Measurements from ENCODE around the gene ELMO3.

The ELMO3 gene

GRCh38 chr16:67216612-67217490 is 17.9 kb downstream of the ELMO3 start:
- no peak for DNase-seq (ENCODE audit: low read depth)
- Histone ChIP-seq H3K9me3 (ENCODE audit: control insufficient read depth, low read length) (no peaks in the 10 kb centered on the region), H3K27me3 (replicated peaks; ENCODE audit: control insufficient read depth, insufficient read depth, low read length) (no peaks in the 10 kb centered on the region), H3K9ac (ENCODE audit: low read length) (peak overlapping the region; percentile 37), H3K36me3 (ENCODE audit: control insufficient read depth, insufficient read depth, low read length, severe bottlenecking) (no peaks in the 10 kb centered on the region), H3K4me3 (ENCODE audit: low read length) (no peak overlapping the region), H3K4me1 (ENCODE audit: control insufficient read depth, insufficient read depth, low read length) (peaks cover 10% of the 10 kb centered on the region)

GRCh38 chr16:67223992-67224391 is 25.1 kb downstream of the ELMO3 start:
- peaks cover 10% of the 10 kb centered on the region for H3K36me3 ChIP-seq (ENCODE audit: control insufficient read depth, insufficient read depth, low read length, severe bottlenecking)
- no peak for DNase-seq (ENCODE audit: low read depth)
- H3K9ac ChIP-seq (ENCODE audit: low read length): no peak overlapping the region
- H3K4me3 ChIP-seq (ENCODE audit: low read length): no peak overlapping the region
- H3K4me1 ChIP-seq (ENCODE audit: control insufficient read depth, insufficient read depth, low read length): peaks cover 16% of the 10 kb centered on the region
- no peaks in the 10 kb centered on the region for H3K27me3 ChIP-seq (replicated peaks; ENCODE audit: control insufficient read depth, insufficient read depth, low read length)
- no peaks in the 10 kb centered on the region for H3K9me3 ChIP-seq (ENCODE audit: control insufficient read depth, low read length)

- DNase-seq (ENCODE audit: low read depth): no peak
- H3K36me3 ChIP-seq (ENCODE audit: control insufficient read depth, insufficient read depth, low read length, severe bottlenecking): peaks cover 34% of the 10 kb centered on the region
- H3K27me3 ChIP-seq (replicated peaks; ENCODE audit: control insufficient read depth, insufficient read depth, low read length): no peaks in the 10 kb centered on the region
- H3K4me3 ChIP-seq (ENCODE audit: low read length): peak overlapping the region; percentile 97
- H3K9me3 ChIP-seq (ENCODE audit: control insufficient read depth, low read length): no peaks in the 10 kb centered on the region
- peaks cover 16% of the 10 kb centered on the region for H3K4me1 ChIP-seq (ENCODE audit: control insufficient read depth, insufficient read depth, low read length)
- peak overlapping the region; percentile 96 for H3K9ac ChIP-seq (ENCODE audit: low read length)
These were observed 27.4 kb downstream of the ELMO3 start for GRCh38 chr16:67226295-67226803.

- DNase-seq (ENCODE audit: low read depth): peak; percentile 99
- Histone ChIP-seq H3K4me3 (ENCODE audit: low read length) (peak within 1 kb of the TSS; percentile 97), H3K27me3 (replicated peaks; ENCODE audit: control insufficient read depth, insufficient read depth, low read length) (no peaks in the 10 kb centered on the region), H3K36me3 (ENCODE audit: control insufficient read depth, insufficient read depth, low read length, severe bottlenecking) (peaks cover 40% of the 10 kb centered on the region), H3K9ac (ENCODE audit: low read length) (peak within 1 kb of the TSS; percentile 96), H3K4me1 (ENCODE audit: control insufficient read depth, insufficient read depth, low read length) (peaks cover 16% of the 10 kb centered on the region), H3K9me3 (ENCODE audit: control insufficient read depth, low read length) (no peaks in the 10 kb centered on the region)
These were observed 28.1 kb downstream of the ELMO3 start, which contains the start of gene TMEM208 for GRCh38 chr16:67226804-67227566. TMEM208 (plus strand) TSS chr16:67227130; CDS start chr16:67227219, 89 bp downstream.

- H3K9me3 ChIP-seq (ENCODE audit: control insufficient read depth, low read length): no peaks in the 10 kb centered on the region
- H3K4me1 ChIP-seq (ENCODE audit: control insufficient read depth, insufficient read depth, low read length): peaks cover 16% of the 10 kb centered on the region
- no peaks in the 10 kb centered on the region for H3K27me3 ChIP-seq (replicated peaks; ENCODE audit: control insufficient read depth, insufficient read depth, low read length)
- no peak for DNase-seq (ENCODE audit: low read depth)
- H3K9ac ChIP-seq (ENCODE audit: low read length): peak overlapping the region; percentile 96
- H3K4me3 ChIP-seq (ENCODE audit: low read length): peak overlapping the region; percentile 97
- peaks cover 41% of the 10 kb centered on the region for H3K36me3 ChIP-seq (ENCODE audit: control insufficient read depth, insufficient read depth, low read length, severe bottlenecking)
These were observed 28.6 kb downstream of the ELMO3 start for GRCh38 chr16:67227567-67227921.

GRCh38 chr16:67228034-67228785 is 29.3 kb downstream of the ELMO3 start:
- DNase-seq (ENCODE audit: low read depth): no peak

GRCh38 chr16:67228905-67229304 is 30.0 kb downstream of the ELMO3 start:
- peaks cover 47% of the 10 kb centered on the region for H3K36me3 ChIP-seq (ENCODE audit: control insufficient read depth, insufficient read depth, low read length, severe bottlenecking)
- H3K9ac ChIP-seq (ENCODE audit: low read length): no peak overlapping the region
- DNase-seq (ENCODE audit: low read depth): no peak
- H3K4me3 ChIP-seq (ENCODE audit: low read length): no peak overlapping the region
- no peaks in the 10 kb centered on the region for H3K27me3 ChIP-seq (replicated peaks; ENCODE audit: control insufficient read depth, insufficient read depth, low read length)
- peaks cover 16% of the 10 kb centered on the region for H3K4me1 ChIP-seq (ENCODE audit: control insufficient read depth, insufficient read depth, low read length)
- no peaks in the 10 kb centered on the region for H3K9me3 ChIP-seq (ENCODE audit: control insufficient read depth, low read length)

More at GRCh38 chr16:67228034-67228785, 29.3 kb downstream of the ELMO3 start:
- Histone ChIP-seq H3K27me3 (replicated peaks; ENCODE audit: control insufficient read depth, insufficient read depth, low read length) (no peaks in the 10 kb centered on the region), H3K4me3 (ENCODE audit: low read length) (peak overlapping the region; percentile 97), H3K4me1 (ENCODE audit: control insufficient read depth, insufficient read depth, low read length) (peaks cover 16% of the 10 kb centered on the region), H3K36me3 (ENCODE audit: control insufficient read depth, insufficient read depth, low read length, severe bottlenecking) (peaks cover 43% of the 10 kb centered on the region), H3K9ac (ENCODE audit: low read length) (peak overlapping the region; percentile 96), H3K9me3 (ENCODE audit: control insufficient read depth, low read length) (no peaks in the 10 kb centered on the region)

GRCh38 chr16:67229906-67230808 is 31.2 kb downstream of the ELMO3 start:
- H3K36me3 ChIP-seq (ENCODE audit: control insufficient read depth, insufficient read depth, low read length, severe bottlenecking): peaks cover 59% of the 10 kb centered on the region

GRCh38 chr16:67230809-67231660 is 32.1 kb downstream of the ELMO3 start:
- H3K4me3 ChIP-seq (ENCODE audit: low read length): no peak overlapping the region
- no peak overlapping the region for H3K9ac ChIP-seq (ENCODE audit: low read length)
- no peaks in the 10 kb centered on the region for H3K27me3 ChIP-seq (replicated peaks; ENCODE audit: control insufficient read depth, insufficient read depth, low read length)
- H3K36me3 ChIP-seq (ENCODE audit: control insufficient read depth, insufficient read depth, low read length, severe bottlenecking): peaks cover 68% of the 10 kb centered on the region
- DNase-seq (ENCODE audit: low read depth): no peak
- no peaks in the 10 kb centered on the region for H3K9me3 ChIP-seq (ENCODE audit: control insufficient read depth, low read length)
- H3K4me1 ChIP-seq (ENCODE audit: control insufficient read depth, insufficient read depth, low read length): peaks cover 14% of the 10 kb centered on the region

More at GRCh38 chr16:67229906-67230808, 31.2 kb downstream of the ELMO3 start:
- Histone ChIP-seq H3K9me3 (ENCODE audit: control insufficient read depth, low read length) (no peaks in the 10 kb centered on the region), H3K27me3 (replicated peaks; ENCODE audit: control insufficient read depth, insufficient read depth, low read length) (no peaks in the 10 kb centered on the region), H3K4me1 (ENCODE audit: control insufficient read depth, insufficient read depth, low read length) (peaks cover 16% of the 10 kb centered on the region), H3K9ac (ENCODE audit: low read length) (no peak overlapping the region), H3K4me3 (ENCODE audit: low read length) (no peak overlapping the region)
- no peak for DNase-seq (ENCODE audit: low read depth)

Data from adipocyte (in vitro differentiated cells).